GM19193 (cell line): ENCODE data around the gene DNTT.

Source experiments
- POLR2A ChIP-seq: IDR thresholded peaks from 4 replicates; pipeline ENCODE4 v1.6.1; 2011; ENCODE audit not compliant: insufficient read depth, insufficient read length; ENCODE audit errors: extremely low read depth

The DNTT gene

GRCh38 chr10:96341219-96342182, 37.3 kb downstream of the DNTT start:
- no peak for TF ChIP-seq POLR2A

- no peak for TF ChIP-seq POLR2A
Measured at GRCh38 chr10:96342402-96342801, 38.2 kb downstream of the DNTT start.

GRCh38 chr10:96344178-96344577, 39.9 kb downstream of the DNTT start:
- no peak for TF ChIP-seq POLR2A

GRCh38 chr10:96345222-96345621, 41.0 kb downstream of the DNTT start:
- TF ChIP-seq POLR2A, result no peak

GRCh38 chr10:96346295-96346694, 42.1 kb downstream of the DNTT start:
- no peak for TF ChIP-seq POLR2A

- TF ChIP-seq POLR2A, result no peak
Measured at GRCh38 chr10:96352027-96352426, 47.8 kb downstream of the DNTT start.

- no peak for TF ChIP-seq POLR2A
Measured at GRCh38 chr10:96352582-96352981, 48.3 kb downstream of the DNTT start.

- TF ChIP-seq POLR2A, result no peak
Measured at GRCh38 chr10:96357038-96357620, 52.9 kb downstream of the DNTT start.

GRCh38 chr10:96358851-96359540, 54.8 kb downstream of the DNTT start, which contains the start of gene OPALIN:
Gene OPALIN, minus strand, starts transcription at chr10:96359002. Its CDS starts 106 bp downstream, at chr10:96358896.
- TF ChIP-seq POLR2A, result no peak

- no peak for TF ChIP-seq POLR2A
Measured at GRCh38 chr10:96359616-96360015, 55.4 kb downstream of the DNTT start.

GRCh38 chr10:96360331-96360730, 56.1 kb downstream of the DNTT start:
- TF ChIP-seq POLR2A, result no peak

- no peak for TF ChIP-seq POLR2A
Measured at GRCh38 chr10:96360766-96361165, 56.5 kb downstream of the DNTT start.

- no peak for TF ChIP-seq POLR2A
Measured at GRCh38 chr10:96365571-96365970, 61.3 kb downstream of the DNTT start.

GRCh38 chr10:96366508-96366907, 62.3 kb downstream of the DNTT start:
- no peak for TF ChIP-seq POLR2A

- TF ChIP-seq POLR2A, result no peak
Measured at GRCh38 chr10:96367470-96367869, 63.2 kb downstream of the DNTT start.

- no peak for TF ChIP-seq POLR2A
Measured at GRCh38 chr10:96368971-96369370, 64.7 kb downstream of the DNTT start.

- no peak for TF ChIP-seq POLR2A
Measured at GRCh38 chr10:96369890-96370583, 65.8 kb downstream of the DNTT start.
